A673 (cell line): ENCODE measurements around the gene SPATA13.

Source experiments
- CTCF ChIP-seq: fragments of 300-800, 200-600 bp; sonication (generic); conservative IDR thresholded peaks from 2 replicates; pipeline ENCODE4 v1.5.1; 2017; ENCODE audit warnings: low read depth, mild to moderate bottlenecking, antibody characterized with exemption, low read length, moderate library complexity, mixed read lengths
- EZH2 ChIP-seq: fragments of 200-600 bp; sonication (generic); IDR thresholded peaks from 2 replicates; pipeline ENCODE4 v1.6.1; 2017; ENCODE audit warnings: borderline replicate concordance, low read depth, mild to moderate bottlenecking, mixed read lengths, antibody characterized with exemption, low read length; ENCODE audit not compliant: poor library complexity, severe bottlenecking

- no peak for TF ChIP-seq CTCF
- TF ChIP-seq EZH2 = no peak
Observed at GRCh38 chr13:24207841-24208667, 47.5 kb downstream of the SPATA13 start.
